Karpas-422 (cell line): Measurements from ENCODE around the gene CHCHD6. TPM values are rescaled to one million over a fixed set of nuclear protein-coding genes. Genes with fewer than 3 reads are reported as not detected.

Experiments used
- DNase-seq: peaks from one replicate; pipeline ENCODE4 v3.0.0-alpha.2; 2015
- H2AFZ ChIP-seq: fragments of 200-600 bp; sonication (generic); 2 replicates; pipeline ENCODE4 v1.6.1; 2014; ENCODE audit warnings: antibody characterized with exemption, low read length, mixed read lengths
- H3K27ac ChIP-seq: fragments of 200-600 bp; sonication (generic); 2 replicates; pipeline ENCODE4 v1.5.1; 2014; ENCODE audit warnings: mild to moderate bottlenecking, low read length, moderate library complexity
- H3K27me3 ChIP-seq: fragments of 200-600 bp; sonication (generic); 2 replicates; pipeline ENCODE4 v1.6.1; 2014; ENCODE audit warnings: low read length, mixed read lengths
- H3K36me3 ChIP-seq: fragments of 200-600 bp; sonication (generic); 2 replicates; pipeline ENCODE4 v1.6.1; 2014; ENCODE audit warnings: low read length, mixed read lengths; ENCODE audit not compliant: insufficient read depth
- H3K4me1 ChIP-seq: fragments of 200-600 bp; sonication (generic); 2 replicates; pipeline ENCODE4 v1.6.1; 2014; ENCODE audit warnings: mild to moderate bottlenecking, low read length, mixed read lengths
- H3K4me2 ChIP-seq: fragments of 200-600 bp; sonication (generic); 2 replicates; pipeline ENCODE4 v1.6.1; 2014; ENCODE audit warnings: low read length, low read depth, mild to moderate bottlenecking; ENCODE audit not compliant: poor library complexity, severe bottlenecking
- H3K4me3 ChIP-seq: fragments of 200-600 bp; sonication (generic); 2 replicates; pipeline ENCODE4 v1.5.1; 2014; ENCODE audit warnings: mild to moderate bottlenecking, antibody characterized with exemption, low read length, mixed read lengths
- H3K79me2 ChIP-seq: fragments of 200-600 bp; sonication (generic); 2 replicates; pipeline ENCODE4 v1.6.1; 2014; ENCODE audit warnings: mild to moderate bottlenecking, low read length, mixed read lengths
- H3K9ac ChIP-seq: fragments of 200-600 bp; sonication (generic); 2 replicates; pipeline ENCODE4 v1.6.0; 2014; ENCODE audit warnings: low read length
- H3K9me2 ChIP-seq: fragments of 200-600 bp; sonication (generic), shearing (Covaris generic); replicated peaks from 2 replicates; pipeline ENCODE4 v1.6.0; 2014; ENCODE audit warnings: mild to moderate bottlenecking, low read length, moderate library complexity; ENCODE audit not compliant: insufficient read depth
- H3K9me3 ChIP-seq: fragments of 300-700, 200-600 bp; sonication (generic); 2 replicates; pipeline ENCODE4 v1.6.1; 2014; ENCODE audit warnings: low read length, mixed read lengths
- H4K20me1 ChIP-seq: fragments of 200-600 bp; sonication (generic); 2 replicates; pipeline ENCODE4 v1.6.1; 2014; ENCODE audit warnings: mild to moderate bottlenecking, antibody characterized with exemption, low read length, low read depth; ENCODE audit not compliant: insufficient read depth
- total RNA-seq: library from RNA; depleted of rRNA; stranded (reverse); fragments of >200 nt; shearing (Covaris generic); gene quantifications from 2 replicates; pipeline ENCODE4 v1.2.3, GENCODE V29; 2014; ENCODE audit warnings: low replicate concordance

CHCHD6 gene
- total RNA-seq, 1 experiment from 2014 or later: 12.8 TPM

- Histone ChIP-seq H3K27ac (no peak overlapping the region), H3K79me2 (no peaks in the 10 kb centered on the region), H3K4me3 (no peak overlapping the region), H3K4me2 (no peak overlapping the region), H3K36me3 (no peaks in the 10 kb centered on the region), H3K9ac (no peak overlapping the region), H3K27me3 (no peaks in the 10 kb centered on the region), H4K20me1 (0 out of 2 replicates have a peak, but pooled peaks cover 4% of the 10 kb centered on the region), H3K9me3 (no peaks in the 10 kb centered on the region), H3K4me1 (no peaks in the 10 kb centered on the region), H3K9me2 (no peaks in the 10 kb centered on the region), H2AFZ (no peak overlapping the region)
- no peak for DNase-seq
These were observed 183.6 kb downstream of the CHCHD6 start for GRCh38 chr3:126887686-126888085.

DNA sequence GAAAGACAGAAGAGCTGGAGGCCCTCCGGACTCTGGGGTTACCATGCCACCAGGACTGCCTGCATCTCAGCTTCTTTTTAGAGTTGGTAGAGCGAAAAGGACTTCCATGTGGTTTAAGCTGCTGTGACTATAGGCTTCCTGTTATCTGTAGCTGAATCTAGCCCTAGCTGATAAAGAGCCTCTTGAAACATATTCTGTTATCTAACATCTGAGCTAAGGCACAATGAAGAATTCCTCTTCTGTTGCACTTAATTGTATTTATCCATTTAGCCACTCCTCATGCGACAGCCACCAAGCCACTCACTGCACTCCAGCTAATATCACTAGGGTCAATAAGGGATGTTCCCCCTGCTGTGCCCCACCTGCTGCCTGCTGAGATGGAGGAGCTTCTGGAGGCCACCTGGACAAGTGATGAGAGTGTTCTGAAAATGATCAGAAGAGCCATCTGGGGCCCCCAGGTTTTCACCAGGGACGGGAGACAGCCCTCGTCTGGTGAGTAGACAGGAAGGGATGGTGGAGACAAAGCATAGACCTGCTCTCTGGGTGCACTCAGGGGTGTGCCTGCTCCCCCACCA, 184.2 kb downstream of the CHCHD6 start:
- H3K4me2 ChIP-seq: no peak overlapping the region
- H3K4me1 ChIP-seq: no peaks in the 10 kb centered on the region

GRCh38 chr3:126889276-126890201, 185.5 kb downstream of the CHCHD6 start:
- H3K27ac ChIP-seq: no peak overlapping the region
- no peaks in the 10 kb centered on the region for H3K27me3 ChIP-seq
- H3K9ac ChIP-seq: no peak overlapping the region
- H3K36me3 ChIP-seq: no peaks in the 10 kb centered on the region
- H2AFZ ChIP-seq: no peak overlapping the region
- H3K4me1 ChIP-seq: no peaks in the 10 kb centered on the region
- H3K9me2 ChIP-seq: no peaks in the 10 kb centered on the region
- no peak overlapping the region for H3K4me3 ChIP-seq
- no peaks in the 10 kb centered on the region for H3K79me2 ChIP-seq
- no peaks in the 10 kb centered on the region for H3K9me3 ChIP-seq
- DNase-seq: no peak
- H3K4me2 ChIP-seq: no peak overlapping the region
- peaks cover 18% of the 10 kb centered on the region; the same call in 1 of the 2 replicates for H4K20me1 ChIP-seq

More for the DNA sequence above, 184.2 kb downstream of the CHCHD6 start:
- no peak overlapping the region for H3K4me3 ChIP-seq
- H2AFZ ChIP-seq: no peak overlapping the region
- no peak overlapping the region for H3K27ac ChIP-seq
- no peak for DNase-seq
- no peaks in the 10 kb centered on the region for H3K79me2 ChIP-seq
- no peaks in the 10 kb centered on the region for H3K9me2 ChIP-seq
- H3K9me3 ChIP-seq: no peaks in the 10 kb centered on the region
- H3K27me3 ChIP-seq: no peaks in the 10 kb centered on the region
- no peaks in the 10 kb centered on the region for H3K36me3 ChIP-seq
- H3K9ac ChIP-seq: no peak overlapping the region
- H4K20me1 ChIP-seq: 0 out of 2 replicates have a peak, but pooled peaks cover 5% of the 10 kb centered on the region

DNA sequence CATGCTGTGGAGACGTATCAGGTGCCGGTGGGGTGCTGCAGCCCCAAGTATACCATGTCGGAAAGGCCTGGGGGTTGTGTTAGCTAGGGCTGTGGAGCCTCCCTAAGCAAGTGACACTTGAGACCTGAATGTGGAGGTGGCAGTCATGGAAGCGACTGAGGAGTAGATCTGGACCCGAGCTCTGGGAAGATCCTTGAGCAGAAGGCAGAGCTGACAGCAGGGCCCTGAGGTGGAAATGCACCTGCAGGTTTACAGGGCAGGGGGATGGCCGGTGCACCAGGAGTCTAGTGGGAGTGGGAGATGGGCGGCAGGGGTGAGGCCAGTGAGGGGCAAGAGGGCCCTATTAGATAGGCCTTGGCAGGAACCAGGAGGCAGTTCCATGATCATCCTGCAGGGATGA, 187.1 kb downstream of the CHCHD6 start:
- H3K4me1 ChIP-seq: no peaks in the 10 kb centered on the region
- no peaks in the 10 kb centered on the region for H3K79me2 ChIP-seq
- H3K9me3 ChIP-seq: no peaks in the 10 kb centered on the region
- H3K9me2 ChIP-seq: no peaks in the 10 kb centered on the region
- H4K20me1 ChIP-seq: peaks cover 26% of the 10 kb centered on the region; the same call in 1 of the 2 replicates
- no peak overlapping the region for H3K4me2 ChIP-seq
- H3K9ac ChIP-seq: no peak overlapping the region
- no peak overlapping the region for H2AFZ ChIP-seq
- H3K27ac ChIP-seq: no peak overlapping the region
- H3K27me3 ChIP-seq: no peaks in the 10 kb centered on the region
- DNase-seq: no peak
- H3K4me3 ChIP-seq: no peak overlapping the region
- no peaks in the 10 kb centered on the region for H3K36me3 ChIP-seq

DNA sequence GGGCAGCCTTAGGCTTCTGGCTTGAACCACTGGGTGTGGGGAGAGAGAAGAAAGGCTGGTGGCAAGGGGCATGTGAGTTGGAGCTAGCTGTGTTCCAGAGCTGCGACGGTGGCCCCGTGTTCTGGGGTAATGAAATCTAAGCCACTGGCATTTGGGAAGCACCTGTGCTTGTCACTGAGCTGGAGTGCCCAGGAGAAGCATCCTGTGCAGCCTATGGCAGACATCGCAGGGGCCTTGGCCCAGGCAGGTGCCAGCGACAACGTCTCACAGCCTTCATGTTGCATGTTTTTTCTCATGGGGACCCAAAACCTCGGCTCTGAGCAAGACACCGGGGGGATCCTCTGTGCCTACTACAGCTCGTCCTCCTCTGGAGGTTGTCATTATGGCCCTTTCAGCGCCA, 187.8 kb downstream of the CHCHD6 start:
- no peak overlapping the region for H3K4me3 ChIP-seq
- no peaks in the 10 kb centered on the region for H3K9me2 ChIP-seq

DNA sequence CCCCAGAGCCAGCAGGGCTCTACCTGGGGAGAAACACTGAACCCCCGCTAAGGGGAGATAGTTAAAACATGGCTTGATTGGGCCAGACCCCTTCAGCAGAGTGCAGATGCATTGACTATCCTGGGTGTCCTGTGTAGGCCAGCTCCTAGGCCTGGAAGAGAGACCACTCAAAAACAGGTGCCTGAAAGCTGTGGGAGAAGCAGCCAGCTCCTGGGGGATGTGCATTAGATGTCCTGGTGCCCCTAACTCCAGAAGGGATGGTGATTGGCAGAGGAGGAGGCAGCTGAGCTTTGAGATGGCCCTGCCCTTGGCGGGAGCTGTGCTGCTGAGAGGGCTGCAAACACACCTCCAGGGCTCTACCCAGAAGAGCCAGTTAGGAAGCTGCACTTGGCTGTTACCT, 189.6 kb downstream of the CHCHD6 start:
- no peaks in the 10 kb centered on the region for H3K9me2 ChIP-seq
- no peaks in the 10 kb centered on the region for H3K27me3 ChIP-seq
- H4K20me1 ChIP-seq: peaks cover 22% of the 10 kb centered on the region; the same call in 1 of the 2 replicates
- DNase-seq: no peak
- no peak overlapping the region for H3K9ac ChIP-seq
- no peaks in the 10 kb centered on the region for H3K9me3 ChIP-seq
- H3K36me3 ChIP-seq: no peaks in the 10 kb centered on the region
- H3K27ac ChIP-seq: no peak overlapping the region
- no peak overlapping the region for H3K4me3 ChIP-seq
- H2AFZ ChIP-seq: no peak overlapping the region
- no peaks in the 10 kb centered on the region for H3K4me1 ChIP-seq
- no peaks in the 10 kb centered on the region for H3K79me2 ChIP-seq
- H3K4me2 ChIP-seq: no peak overlapping the region

More for the DNA sequence above, 187.8 kb downstream of the CHCHD6 start:
- no peak overlapping the region for H3K9ac ChIP-seq
- no peaks in the 10 kb centered on the region for H3K4me1 ChIP-seq
- H4K20me1 ChIP-seq: peaks cover 22% of the 10 kb centered on the region; the same call in 1 of the 2 replicates
- H3K9me3 ChIP-seq: no peaks in the 10 kb centered on the region
- no peak overlapping the region for H3K27ac ChIP-seq
- H3K4me2 ChIP-seq: no peak overlapping the region
- H2AFZ ChIP-seq: no peak overlapping the region
- no peak for DNase-seq
- no peaks in the 10 kb centered on the region for H3K36me3 ChIP-seq
- no peaks in the 10 kb centered on the region for H3K27me3 ChIP-seq
- no peaks in the 10 kb centered on the region for H3K79me2 ChIP-seq

DNA sequence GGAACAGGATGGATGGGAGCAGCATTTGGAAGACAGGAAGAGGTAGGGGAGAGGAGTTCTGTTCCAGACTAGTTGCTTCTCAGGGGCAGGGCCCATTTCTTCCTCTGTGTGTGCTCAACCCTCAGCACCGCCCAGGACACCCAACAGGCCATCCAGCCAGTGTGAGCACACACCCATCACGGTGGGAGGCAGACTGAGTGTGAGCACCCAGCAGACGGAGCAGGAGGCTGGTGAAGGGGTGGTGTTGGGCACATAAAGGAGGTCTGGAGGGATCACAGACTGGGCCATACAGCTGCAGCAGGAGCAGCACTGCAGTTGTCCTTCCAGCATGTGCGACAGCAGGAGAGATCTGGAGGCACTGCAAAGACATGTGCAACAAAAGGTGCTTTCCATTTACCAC, 190.4 kb downstream of the CHCHD6 start:
- H3K9me2 ChIP-seq: no peaks in the 10 kb centered on the region
- H3K4me1 ChIP-seq: no peaks in the 10 kb centered on the region
- no peak overlapping the region for H2AFZ ChIP-seq
- no peaks in the 10 kb centered on the region for H3K9me3 ChIP-seq
- H3K36me3 ChIP-seq: no peaks in the 10 kb centered on the region
- no peaks in the 10 kb centered on the region for H3K27me3 ChIP-seq
- no peak for DNase-seq
- no peak overlapping the region for H3K4me3 ChIP-seq
- no peaks in the 10 kb centered on the region for H3K79me2 ChIP-seq
- no peak overlapping the region for H3K27ac ChIP-seq
- no peak overlapping the region for H3K4me2 ChIP-seq
- no peak overlapping the region for H3K9ac ChIP-seq
- peaks cover 22% of the 10 kb centered on the region; the same call in 1 of the 2 replicates for H4K20me1 ChIP-seq
